Activated CD8-positive, alpha-beta memory T cell treated with anti-CD3 and anti-CD28 coated beads, Interleukin-2, amount 50 U/mL, for 1 hour (primary cell): Measurements from ENCODE around the gene SLC6A6.

Experiments
- DNase-seq: peaks from one replicate; pipeline ENCODE4 v3.0.0-alpha.2; 2020; ENCODE audit errors: extremely low read depth

Gene SLC6A6

DNA sequence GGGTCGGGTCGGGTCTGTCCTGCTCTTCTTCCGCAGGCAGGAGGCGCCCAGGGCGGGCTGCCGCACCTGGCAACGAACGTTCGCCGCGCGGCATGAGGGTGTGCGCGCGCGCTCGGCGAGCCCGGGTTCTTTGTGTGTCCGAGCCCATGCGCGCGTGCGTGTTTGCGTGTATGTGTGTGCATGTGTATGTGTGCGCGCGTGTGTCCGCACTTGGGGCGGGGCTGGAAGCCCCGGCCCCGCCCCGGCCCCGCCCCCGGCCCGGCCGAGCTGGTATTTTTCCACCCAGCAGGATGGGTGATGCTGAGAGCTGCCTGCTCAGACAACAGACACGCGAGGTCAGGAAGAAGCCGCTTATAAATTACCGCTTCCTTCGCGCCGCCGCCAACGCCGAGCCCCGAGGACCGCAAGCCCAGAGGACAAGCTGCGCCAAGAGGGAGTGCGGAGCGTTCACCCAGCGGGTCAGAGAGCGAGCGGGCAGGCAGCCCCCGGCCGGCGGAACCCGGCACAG lies at the start of gene SLC6A6:
SLC6A6 (plus strand) TSS at position 303 of the 508 bp plus-strand sequence. CDS start 41,029 bp downstream, outside the sequence.
- DNase-seq, result peak; percentile 87

DNA sequence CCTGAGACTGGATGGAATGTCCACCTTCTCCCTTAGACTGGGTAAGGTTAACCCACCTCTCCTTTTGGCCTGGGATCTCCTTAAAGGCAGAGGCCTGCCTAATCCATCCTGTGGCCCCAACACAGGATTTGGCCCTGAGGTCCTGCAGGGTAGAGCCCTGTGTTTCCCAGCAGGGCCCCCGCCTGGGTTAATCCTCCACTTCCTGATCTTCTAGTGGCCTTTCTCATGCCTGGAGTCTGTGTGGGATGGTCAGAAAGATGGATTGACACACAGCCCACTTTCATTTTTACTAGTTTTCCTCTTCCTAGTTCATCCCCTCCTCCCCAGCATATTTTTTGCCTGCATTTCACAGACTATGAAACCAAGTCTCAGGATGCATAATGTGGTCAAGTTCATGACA lies 48.9 kb upstream of the SLC6A6 start:
- DNase-seq, result no peak

DNA sequence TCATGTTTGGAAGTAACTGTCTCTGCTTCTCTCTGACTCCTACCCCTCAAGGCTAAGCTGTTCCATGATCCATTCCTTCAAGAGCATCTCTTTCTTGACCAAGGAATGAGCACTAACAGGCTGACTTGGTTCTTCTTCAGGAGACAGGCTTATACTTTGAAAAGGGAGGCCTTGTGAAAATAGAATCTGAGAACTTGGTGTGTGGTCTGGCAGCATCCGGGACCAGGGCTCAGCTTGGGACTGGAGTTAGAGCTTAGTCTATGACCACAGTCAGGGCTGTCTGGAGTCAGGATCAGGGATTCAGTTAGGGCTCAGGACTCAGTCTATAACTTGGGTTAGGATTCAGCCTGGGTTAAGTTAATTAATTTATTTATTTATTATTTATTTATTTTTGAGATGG lies 44.9 kb upstream of the SLC6A6 start:
- DNase-seq, result no peak

DNA sequence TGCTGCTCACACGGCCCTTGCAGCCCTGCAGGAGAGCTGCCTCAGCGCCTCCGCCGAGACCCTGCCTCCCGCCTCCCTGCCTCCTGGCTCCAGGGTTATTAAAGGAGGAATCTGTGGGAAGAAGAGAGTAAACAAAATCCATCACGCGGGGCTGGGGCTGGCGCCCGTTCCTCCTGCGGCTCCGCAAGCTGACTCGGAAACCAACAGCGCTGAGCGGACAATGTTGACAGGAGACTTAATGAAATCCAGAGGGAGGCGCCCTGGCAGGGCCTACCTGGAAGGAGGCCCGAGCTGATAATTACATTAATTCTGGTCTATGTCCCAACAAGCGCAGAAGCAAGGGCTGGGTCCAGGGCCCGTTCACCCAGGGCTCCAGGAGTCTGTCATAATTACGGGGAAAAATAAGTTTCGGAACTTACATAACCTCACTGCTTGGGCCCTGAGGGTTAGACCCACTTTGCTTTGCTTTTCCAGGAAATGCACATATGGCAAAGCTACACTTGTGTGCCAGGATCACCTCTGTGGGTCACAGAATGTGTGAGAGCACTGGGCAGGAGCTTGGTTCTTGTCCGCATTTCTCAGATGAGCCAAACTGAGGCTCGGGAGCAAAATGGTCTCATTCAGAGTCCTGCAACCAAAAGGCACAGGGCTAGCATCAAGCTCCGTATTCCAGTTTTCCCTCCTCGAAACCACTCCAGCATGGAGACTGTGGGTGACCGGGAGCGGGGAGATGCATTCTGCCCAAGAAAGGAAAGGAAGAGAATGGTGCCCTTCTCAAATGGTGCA lies 43.8 kb upstream of the SLC6A6 start:
- no peak for DNase-seq

DNA sequence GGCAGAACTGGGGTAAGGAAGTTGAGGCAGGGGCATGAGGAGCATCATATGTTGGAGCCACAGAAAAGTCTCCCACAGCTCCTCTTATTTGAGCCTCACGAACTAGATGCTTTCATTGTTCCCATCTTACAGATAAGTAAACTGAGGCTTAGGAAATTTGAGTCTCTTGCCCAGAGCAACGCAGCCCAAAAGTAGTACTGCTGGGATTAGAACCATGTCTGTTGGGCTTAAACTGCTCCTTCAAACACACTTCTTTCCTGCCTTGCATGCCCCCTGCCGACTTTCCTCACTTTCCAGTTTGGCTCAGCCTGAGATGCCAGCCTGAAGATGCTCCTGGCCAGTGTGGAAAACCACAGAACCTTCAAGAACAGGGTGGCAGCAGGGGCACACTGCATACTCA lies 43.1 kb upstream of the SLC6A6 start:
- no peak for DNase-seq

DNA sequence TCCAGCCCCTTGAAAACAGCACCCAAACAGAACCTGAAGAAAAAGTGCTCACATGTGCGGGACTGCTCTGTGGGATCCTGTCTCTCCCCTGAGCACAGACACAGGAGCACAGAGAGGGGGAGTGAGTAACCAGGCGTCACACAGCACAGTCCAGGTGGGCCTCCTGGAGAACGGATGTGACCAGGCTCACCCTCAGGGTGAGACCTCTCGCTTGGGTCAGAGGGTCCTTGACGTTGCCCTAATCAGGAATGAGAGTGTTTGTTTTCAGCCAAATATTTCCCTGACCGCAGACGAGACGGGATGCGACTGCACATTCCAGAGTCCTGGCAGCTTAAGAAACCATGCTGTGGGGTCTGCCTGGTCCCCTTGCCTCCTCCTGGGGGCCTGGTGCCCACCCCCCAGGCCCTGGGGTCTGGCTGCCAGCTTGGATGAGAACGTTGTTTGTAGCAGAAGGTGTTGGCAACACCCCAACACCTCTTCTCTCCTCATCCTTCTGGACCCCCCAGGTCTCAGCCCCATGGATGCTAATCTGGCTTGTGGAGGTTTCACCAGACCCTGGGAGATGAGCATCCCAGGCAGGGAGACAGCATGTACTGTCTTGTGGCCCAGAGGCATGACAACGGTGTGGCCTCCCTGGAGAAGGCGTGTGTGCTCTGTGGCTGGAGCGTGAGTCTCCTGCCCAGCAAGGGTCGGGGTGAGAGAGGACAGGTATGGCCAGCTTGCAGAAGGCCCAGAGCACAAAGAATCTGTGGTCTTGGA lies 42.1 kb upstream of the SLC6A6 start:
- no peak for DNase-seq

DNA sequence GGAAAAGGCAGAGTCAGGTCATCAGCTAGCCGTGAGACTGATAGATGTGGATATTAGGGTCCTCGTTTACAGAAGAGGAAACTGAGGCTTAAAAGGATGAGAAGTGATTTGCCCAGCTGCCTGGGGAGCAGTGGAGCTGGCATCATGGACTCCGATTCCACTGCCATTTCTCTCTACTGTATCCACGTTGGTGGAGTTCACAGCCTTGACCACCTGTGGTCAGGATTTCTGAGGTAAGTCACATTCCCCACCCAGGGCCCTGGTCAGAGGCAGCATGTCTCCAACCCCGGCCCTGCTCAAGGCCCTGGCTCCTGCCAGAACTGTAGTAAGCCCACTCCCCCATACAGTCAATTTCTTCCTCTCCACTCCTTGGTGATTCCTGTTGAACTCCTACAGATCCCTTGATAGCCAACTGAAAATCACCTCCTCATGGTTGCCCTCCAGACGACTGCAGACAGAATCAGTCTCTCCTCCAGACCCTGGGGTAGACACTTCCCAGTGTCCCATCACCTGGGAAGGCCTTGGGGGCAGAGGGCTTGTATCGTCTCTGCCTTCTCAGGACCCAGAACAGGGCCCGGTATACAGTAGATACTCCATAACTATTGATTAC lies 41.2 kb upstream of the SLC6A6 start:
- no peak for DNase-seq

DNA sequence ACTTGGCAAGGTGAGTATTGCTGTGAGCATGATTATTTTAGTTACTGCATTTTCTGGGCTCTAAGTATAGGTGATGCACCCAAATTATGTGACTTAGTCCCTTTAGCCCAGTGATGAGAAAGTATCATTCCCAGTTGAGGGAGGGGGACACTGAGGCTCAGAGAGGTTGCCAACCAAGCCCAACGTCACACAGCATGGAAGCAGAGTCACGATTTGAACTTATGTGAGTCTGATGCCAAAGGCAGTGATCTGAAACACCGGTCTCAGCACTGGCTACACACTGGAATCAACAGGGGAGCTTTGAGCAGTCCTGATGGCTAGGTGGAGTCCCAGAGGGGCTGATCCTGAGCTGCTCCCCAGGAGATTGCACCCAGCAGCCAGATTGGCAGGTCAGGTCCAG lies 39.5 kb upstream of the SLC6A6 start:
- DNase-seq, result no peak

DNA sequence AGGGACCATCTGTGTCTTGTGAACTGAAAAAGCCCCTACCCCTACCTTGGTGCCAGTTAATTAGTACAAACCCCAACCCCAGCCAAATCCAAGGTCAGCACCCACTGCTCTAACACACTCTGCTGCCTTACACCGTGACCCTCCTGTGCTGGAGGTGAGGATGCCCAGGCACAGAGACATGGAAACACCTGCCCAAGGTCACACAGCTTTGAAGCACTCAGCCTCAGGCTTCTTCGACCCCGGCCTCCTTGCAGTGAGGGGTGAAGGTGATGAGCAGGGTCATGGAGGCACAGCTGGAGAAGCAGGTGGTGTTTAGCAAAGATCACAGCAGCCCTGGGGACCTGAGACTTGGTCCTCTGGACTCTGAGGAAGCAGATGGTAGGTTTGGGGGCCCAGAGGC lies 39.0 kb upstream of the SLC6A6 start:
- DNase-seq, result no peak

DNA sequence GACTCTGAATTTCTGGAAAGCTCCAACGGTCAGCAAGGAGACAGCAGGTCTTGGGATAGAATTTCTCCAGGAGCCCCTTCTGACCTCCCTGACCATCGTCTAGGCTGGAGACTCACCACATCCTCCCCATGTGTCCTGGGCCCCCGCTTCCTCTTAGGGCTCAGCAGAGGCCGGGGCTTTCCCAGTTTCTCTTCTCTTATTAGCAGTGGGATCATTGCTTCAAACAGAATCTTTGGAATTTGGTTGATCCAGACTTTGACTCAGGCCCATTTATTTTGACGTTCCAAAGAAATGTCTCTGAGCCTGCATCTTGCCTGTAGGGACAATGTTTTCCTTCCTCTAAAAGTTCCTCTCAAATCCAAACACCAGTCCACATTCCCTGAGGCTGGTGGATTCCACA lies 38.4 kb upstream of the SLC6A6 start:
- no peak for DNase-seq

DNA sequence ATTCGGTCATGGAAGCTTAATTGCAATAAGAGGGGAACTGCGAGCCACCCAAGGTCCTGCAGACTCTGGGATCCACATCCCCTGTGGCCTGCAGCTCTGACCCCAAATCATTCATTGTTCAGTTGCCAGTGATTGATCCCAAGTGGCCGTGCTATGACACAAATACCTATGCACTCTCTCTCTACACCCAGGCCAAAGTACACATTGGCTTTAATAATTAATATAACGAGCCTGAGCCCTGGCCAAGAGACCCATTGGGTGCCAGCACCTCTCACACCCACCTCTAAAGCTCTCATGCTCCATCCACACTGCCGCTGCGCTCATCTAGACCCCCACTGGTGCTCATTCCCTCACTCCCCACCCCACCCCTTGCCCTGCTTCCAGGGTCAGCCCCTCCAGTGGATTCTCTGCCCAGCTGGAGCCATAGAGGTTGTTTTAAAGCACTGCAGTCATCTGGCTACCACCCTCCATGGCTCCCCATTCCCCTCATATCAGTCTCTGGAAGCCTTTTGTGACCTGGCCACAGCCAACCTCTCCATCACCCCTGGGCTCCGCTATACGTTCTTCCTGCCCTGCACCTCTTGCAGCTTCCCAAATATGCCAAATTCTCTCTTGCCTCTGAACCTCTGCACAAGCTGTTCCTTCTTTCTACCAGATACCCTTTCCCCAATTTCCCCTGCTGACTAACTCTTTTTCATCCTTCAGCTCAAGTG lies 37.7 kb upstream of the SLC6A6 start:
- no peak for DNase-seq

DNA sequence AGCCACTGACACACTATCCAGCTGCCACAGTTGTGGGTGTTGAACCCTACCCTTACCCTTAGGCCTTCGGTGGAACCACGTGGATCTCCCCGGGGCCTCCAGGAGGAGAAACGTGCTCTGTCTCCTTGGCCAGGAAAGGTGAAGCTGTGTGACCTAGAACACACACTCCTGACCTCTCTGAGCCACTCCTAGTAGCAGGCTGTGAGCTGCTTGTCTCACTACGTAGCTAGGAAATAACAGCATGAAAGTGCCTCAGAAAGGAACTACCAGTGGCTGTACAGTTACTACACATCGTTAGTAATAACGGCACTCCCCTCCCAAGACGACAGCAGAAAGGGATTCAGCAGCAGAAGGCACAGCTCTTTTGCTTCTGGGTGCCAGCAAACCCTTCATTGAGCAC lies 36.2 kb upstream of the SLC6A6 start:
- DNase-seq, result no peak

DNA sequence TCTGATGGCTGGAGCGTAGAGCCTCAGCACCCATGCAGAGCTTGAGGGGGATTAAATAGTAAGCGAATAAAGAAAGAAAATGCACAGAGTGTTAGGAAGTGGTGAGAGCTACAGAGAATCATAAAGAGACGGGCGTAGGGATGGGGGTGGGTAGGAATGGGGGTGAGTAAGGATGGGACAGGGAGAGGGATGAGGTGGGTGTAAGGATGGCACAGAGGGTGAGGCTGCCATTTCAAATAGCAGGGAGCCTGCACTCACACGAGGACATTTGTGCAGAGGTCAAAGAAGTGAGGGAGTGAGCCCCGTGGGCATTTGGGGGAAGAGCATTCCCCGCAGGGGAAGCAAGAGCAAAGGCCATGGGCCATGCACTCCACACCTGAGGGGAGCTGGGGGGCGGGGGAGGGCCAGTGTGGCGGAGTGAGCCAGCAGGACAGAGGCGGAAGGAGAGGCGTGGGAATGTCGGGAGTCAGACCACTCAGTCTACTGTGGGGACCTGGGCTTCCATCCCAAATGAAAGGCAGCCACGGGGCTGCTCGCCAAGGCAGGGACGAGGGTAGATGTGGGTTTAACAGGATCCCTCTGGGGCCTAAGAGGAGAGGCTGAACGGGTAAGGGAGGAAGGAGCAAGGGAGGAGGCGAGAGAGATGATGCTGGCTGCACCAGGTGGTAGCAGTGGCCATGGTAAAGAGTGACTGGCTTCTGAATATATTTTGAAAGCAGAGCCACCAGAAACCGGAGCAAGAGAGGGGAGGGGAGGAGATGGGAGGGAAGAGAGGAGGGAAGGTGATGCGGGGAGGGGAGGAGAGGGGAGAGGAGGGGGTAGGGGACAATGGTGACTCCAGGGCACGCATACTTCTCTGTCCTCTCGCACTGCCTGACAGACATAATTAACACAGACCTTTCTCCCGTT lies 35.2 kb upstream of the SLC6A6 start:
- DNase-seq, result no peak

DNA sequence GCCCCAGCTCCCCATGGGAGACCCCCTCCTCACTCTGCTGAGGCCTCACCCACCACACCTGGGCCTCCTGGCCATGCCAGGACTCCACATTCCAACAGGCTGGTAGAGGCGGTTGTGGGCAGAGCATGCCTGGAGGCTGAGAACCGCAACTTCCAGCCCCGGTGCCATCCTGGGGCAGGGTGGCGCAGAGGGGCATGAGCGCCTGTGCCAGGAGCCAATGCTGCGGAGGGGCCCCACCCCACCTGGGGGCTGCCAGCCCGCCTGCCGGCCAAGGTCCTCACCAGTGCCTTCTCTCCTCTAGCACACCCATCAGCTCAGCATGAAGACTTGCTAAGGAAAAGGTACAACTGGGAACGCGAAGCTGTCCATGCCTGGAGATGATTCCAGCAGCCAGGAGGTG lies 34.3 kb upstream of the SLC6A6 start:
- no peak for DNase-seq

DNA sequence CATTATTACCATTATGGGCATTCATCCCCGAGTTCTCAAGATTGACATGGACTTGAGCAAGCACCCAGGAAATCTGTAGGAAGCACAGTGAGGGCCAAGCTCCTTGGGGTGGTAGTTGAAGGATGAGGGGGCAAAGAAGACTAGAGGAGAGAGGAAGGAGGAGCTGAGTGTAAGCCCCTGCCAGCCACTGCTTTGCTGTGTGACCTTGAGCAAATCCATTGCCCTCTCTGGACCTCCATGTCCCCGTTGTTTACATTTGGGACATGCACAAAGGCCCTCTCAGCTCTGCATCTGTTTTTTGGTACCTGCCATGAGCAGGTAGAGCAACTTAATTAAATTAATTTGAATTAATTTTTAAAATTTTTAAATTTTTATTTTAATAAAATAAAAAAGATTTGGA lies 33.5 kb upstream of the SLC6A6 start:
- no peak for DNase-seq

DNA sequence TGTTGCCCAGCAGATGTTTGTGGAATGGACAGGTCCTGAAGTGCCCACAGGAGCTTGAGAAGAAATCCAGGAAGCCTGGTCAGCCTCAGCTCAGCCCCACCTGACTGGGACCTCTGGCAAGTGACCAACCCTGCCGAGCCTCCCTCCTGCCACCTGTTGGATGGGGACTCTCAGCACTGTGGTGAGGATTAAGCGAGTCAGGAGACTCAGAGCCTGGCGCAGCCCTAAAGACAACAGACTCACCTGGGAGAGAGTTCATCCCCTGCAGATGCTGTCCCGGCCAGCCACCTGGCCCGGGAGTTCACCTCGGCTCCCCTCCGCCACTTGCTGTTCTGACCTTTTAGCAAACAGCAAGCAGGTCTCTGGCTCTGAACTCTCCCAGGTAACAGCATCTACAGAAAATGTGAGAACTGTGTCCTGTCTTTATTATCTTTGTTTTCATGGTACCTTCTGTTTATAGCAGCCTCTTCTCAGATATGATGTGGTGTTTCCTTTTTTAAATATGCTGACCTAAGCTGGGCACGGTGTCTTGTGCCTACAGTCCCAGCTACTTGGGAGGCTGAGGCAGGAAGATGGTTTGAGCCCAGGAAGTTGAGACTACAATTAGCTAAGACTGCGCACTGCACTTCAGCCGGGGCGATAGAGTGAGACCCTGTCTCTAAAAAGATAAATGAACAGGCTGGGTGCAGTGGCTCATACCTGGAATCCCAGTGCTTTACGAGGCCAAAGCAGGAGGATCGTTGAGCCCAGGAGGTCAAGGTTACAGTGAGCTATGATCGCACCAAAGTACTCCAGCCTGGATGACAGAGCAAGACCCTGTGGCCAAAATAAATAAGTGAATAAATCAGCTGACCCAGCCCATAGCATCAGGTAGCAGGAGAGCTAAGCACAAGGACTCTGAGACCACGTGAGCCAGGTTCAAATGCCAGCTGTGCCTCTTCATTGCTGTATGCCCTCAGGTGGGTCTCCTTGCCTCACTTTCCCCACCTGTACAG lies 32.4 kb upstream of the SLC6A6 start:
- DNase-seq, result no peak

DNA sequence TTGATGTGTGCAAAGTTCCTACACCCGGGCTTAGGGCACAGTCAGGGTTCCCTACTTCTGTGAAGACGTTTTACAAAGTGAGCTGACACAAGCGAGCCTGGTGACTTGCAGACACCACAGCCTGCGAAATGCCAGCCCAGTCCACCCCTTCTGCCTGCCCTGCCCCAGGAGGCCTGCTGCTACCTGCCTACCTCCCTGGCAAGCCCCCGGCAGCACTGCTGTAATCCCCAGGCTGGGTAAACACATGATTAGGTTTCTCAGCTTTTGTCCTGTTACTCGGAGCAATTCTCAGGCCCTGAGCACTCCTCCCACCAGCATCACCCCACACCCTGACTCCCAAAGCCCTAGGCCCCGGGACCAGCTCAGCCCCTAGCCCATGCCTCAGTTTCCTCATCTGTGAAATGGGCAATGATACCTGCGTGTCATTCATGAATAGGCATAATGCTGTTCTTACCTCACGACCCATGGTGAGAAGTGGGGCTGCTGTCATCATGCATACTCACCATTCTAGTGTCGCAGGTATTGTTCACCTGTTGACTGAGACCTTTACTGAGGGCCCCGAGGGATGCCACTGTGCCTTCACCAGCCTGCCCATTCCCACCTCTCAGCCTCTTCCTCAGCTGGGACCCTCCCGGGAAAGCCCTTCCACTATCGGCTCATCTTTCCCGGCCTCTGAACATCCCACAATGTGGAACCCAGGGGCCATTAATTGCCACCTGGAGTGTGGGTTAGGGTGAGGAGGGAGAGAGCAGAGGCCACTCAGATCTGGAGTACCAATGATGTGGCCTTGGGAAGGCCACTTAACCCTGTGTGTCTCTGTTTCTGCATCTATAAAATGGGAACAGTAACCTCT lies 31.5 kb upstream of the SLC6A6 start:
- DNase-seq, result no peak

DNA sequence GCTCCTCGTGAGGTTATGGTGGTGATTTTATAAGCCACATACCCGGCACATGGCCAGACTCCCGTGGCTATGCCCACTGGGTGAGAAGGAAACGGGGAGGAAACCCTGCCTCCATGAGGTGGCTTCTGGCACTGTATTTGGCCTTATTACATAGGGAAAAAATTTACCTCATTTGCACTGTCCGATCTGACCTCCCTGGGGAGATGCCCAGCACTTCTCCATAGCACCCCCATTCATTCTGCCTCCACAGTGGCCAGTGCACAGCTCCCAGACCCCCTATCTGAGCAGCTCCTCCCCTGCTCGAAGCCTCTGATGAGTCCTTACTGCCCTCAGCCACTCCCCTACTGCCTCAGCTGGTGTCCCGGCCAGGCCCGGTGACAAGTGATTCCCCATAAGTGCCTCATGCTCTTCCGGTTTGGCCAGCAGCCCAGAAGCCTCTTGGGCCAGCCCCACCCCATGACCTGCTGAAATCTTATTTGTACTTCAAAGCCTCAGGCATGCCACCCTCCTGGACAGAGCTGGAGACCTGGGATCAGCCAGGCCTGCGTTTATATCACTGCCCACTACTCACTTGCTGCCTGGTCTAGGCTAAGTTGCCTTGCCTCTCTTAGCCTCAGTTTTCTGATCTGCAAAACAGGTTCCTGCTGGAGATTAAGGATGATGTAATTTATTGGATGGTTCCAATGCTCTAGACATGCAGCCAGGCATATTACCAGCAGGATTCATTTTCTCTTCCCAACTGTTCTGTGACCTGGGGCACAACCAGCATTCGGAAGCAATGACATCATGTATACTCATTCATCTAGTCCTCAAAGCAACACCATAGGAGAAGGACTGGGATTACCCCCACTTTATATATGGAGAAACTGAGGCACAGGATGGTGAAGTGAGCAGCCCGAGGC lies 30.6 kb upstream of the SLC6A6 start:
- no peak for DNase-seq
